Natural killer cell (primary cell): ENCODE data around the gene SH3TC1. TPM values are rescaled to one million over a fixed set of nuclear protein-coding genes. Genes with fewer than 3 reads are reported as not detected.

ENCODE experiments used
- ATAC-seq, 3 donors: fragments of 150-1000 bp in 2 of 3; fragments of 200-7000 bp in 1 of 3; cut with Tn5 transposase; 1 replicate in 1 of 3; 2 replicates in 2 of 3; pipeline ENCODE4 v1.10.0; 2021; ENCODE audit warnings: mild to moderate bottlenecking in 2 of 3, moderate library complexity in 2 of 3
- DNase-seq, 2 donors: peaks; one replicate each; pipeline versions ENCODE4 v3.0.0 to v3.0.0-alpha.2; 2013 to 2021; ENCODE audit warnings: mixed read lengths in 1 of 2
- H3K27ac ChIP-seq: one replicate; pipeline ENCODE4 v1.5.1; 2013; ENCODE audit warnings: mild to moderate bottlenecking, low read length
- H3K27me3 ChIP-seq: one replicate; pipeline ENCODE4 v1.6.1; 2013; ENCODE audit warnings: low read length; ENCODE audit not compliant: control insufficient read depth, insufficient read depth
- H3K36me3 ChIP-seq: one replicate; pipeline ENCODE4 v1.6.1; 2013; ENCODE audit warnings: low read length; ENCODE audit not compliant: control insufficient read depth, insufficient read depth
- H3K4me1 ChIP-seq: one replicate; pipeline ENCODE4 v1.6.1; 2013; ENCODE audit warnings: low read length; ENCODE audit not compliant: control insufficient read depth, insufficient read depth
- H3K4me3 ChIP-seq: one replicate; pipeline ENCODE4 v1.5.1; 2013; ENCODE audit warnings: low read length
- H3K9me3 ChIP-seq: one replicate; pipeline ENCODE4 v1.6.1; 2013; ENCODE audit warnings: low read length; ENCODE audit not compliant: control insufficient read depth, insufficient read depth
- H3K27ac Mint-ChIP-seq, 2 donors: one replicate each; pipeline ENCODE4 v1.8.0; 2022; ENCODE audit warnings: mild to moderate bottlenecking in 2 of 2, mixed read lengths in 2 of 2, moderate library complexity in 1 of 2
- H3K27me3 Mint-ChIP-seq, 2 donors: one replicate each; pipeline ENCODE4 v1.8.0; 2022; ENCODE audit warnings: low read depth in 2 of 2, mixed read lengths in 2 of 2
- H3K36me3 Mint-ChIP-seq: one replicate; pipeline ENCODE4 v1.8.0; 2022; ENCODE audit warnings: mixed read lengths
- H3K4me1 Mint-ChIP-seq, 2 donors: one replicate each; pipeline ENCODE4 v1.8.0; 2022; ENCODE audit warnings: mixed read lengths in 2 of 2
- H3K4me3 Mint-ChIP-seq: one replicate; pipeline ENCODE4 v1.8.0; 2022; ENCODE audit warnings: mild to moderate bottlenecking, moderate library complexity, mixed read lengths
- H3K9me3 Mint-ChIP-seq, 2 donors: one replicate each; pipeline ENCODE4 v1.8.0; 2022; ENCODE audit warnings: mixed read lengths in 2 of 2
- WGBS: methylation state at CpG from one replicate; pipeline ENCODE4 v1.1.7; 2013; ENCODE audit warnings: missing lambda C conversion rate; ENCODE audit not compliant: insufficient coverage; 5-methylcytosine and 5-hydroxymethylcytosine counted together
- intact Hi-C: fragments of 100-400 bp; cut with micrococcal nuclease; formaldehyde crosslinking; loops from one replicate; pipeline ENCODE4 v1.14.2; 2022
- total RNA-seq, 4 donors: library from RNA; stranded (reverse); fragments of 120-200 nt in 1 of 4; gene quantifications; one replicate each; pipeline versions ENCODE4 v1.2.3 to v1.2.4, GENCODE V29; 2013 to 2022
- TF ChIP-seq, protein P1 (sequence below): fragments of 200-600 bp; IDR thresholded peaks from one replicate; pipeline ENCODE4 v1.8.0; 2022; ENCODE audit warnings: antibody characterized with exemption

Gene SH3TC1
- total RNA-seq, 3 donors from 2014 or later (not counting 1 experiment from before 2014, with no cell fraction given): 50.1 to 61.7 (median 54.9) TPM

DNA sequence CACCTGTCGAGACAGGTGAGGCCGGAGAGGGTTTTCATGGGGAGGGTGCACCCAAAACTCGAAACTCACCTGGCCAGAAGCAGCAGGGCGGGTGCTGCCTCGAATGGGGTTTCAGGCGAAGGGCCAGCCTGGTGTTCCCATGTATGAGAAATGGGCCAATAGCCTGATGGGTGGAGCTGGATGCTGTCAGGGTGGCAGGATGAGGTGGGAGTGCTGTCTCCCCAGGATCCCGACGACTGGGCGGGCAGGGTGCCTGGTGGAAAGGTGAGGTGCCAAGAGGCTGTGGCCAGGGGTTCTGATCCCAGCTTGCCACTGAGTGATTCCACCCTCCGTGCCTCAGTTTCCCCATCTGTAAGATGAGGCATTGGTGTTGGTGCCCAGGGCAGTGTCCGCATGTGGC is 16.8 kb upstream of the SH3TC1 start:
- H3K27ac Mint-ChIP-seq: no peak overlapping the region
- no peak for ATAC-seq
- 90% methylated on average over 11 of the region's 11 CpGs for WGBS
- intact Hi-C loops: no loop called here
- no peak for DNase-seq
- H3K27ac ChIP-seq: no peak overlapping the region
- peaks cover 0 to 3% of the 10 kb centered on the region in 2 donors for H3K27me3 Mint-ChIP-seq
- H3K4me3 Mint-ChIP-seq: no peak overlapping the region
- H3K27me3 ChIP-seq: no peaks in the 10 kb centered on the region
- TF ChIP-seq, protein P1, sequence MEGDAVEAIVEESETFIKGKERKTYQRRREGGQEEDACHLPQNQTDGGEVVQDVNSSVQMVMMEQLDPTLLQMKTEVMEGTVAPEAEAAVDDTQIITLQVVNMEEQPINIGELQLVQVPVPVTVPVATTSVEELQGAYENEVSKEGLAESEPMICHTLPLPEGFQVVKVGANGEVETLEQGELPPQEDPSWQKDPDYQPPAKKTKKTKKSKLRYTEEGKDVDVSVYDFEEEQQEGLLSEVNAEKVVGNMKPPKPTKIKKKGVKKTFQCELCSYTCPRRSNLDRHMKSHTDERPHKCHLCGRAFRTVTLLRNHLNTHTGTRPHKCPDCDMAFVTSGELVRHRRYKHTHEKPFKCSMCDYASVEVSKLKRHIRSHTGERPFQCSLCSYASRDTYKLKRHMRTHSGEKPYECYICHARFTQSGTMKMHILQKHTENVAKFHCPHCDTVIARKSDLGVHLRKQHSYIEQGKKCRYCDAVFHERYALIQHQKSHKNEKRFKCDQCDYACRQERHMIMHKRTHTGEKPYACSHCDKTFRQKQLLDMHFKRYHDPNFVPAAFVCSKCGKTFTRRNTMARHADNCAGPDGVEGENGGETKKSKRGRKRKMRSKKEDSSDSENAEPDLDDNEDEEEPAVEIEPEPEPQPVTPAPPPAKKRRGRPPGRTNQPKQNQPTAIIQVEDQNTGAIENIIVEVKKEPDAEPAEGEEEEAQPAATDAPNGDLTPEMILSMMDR: no peak
- H3K4me1 Mint-ChIP-seq: no peaks in the 10 kb centered on the region
- no peaks in the 10 kb centered on the region for H3K36me3 ChIP-seq
- no peaks in the 10 kb centered on the region for H3K4me1 ChIP-seq
- no peaks in the 10 kb centered on the region for H3K9me3 ChIP-seq
- H3K9me3 Mint-ChIP-seq: no peaks in the 10 kb centered on the region
- no peaks in the 10 kb centered on the region for H3K36me3 Mint-ChIP-seq
- H3K4me3 ChIP-seq: no peak overlapping the region

DNA sequence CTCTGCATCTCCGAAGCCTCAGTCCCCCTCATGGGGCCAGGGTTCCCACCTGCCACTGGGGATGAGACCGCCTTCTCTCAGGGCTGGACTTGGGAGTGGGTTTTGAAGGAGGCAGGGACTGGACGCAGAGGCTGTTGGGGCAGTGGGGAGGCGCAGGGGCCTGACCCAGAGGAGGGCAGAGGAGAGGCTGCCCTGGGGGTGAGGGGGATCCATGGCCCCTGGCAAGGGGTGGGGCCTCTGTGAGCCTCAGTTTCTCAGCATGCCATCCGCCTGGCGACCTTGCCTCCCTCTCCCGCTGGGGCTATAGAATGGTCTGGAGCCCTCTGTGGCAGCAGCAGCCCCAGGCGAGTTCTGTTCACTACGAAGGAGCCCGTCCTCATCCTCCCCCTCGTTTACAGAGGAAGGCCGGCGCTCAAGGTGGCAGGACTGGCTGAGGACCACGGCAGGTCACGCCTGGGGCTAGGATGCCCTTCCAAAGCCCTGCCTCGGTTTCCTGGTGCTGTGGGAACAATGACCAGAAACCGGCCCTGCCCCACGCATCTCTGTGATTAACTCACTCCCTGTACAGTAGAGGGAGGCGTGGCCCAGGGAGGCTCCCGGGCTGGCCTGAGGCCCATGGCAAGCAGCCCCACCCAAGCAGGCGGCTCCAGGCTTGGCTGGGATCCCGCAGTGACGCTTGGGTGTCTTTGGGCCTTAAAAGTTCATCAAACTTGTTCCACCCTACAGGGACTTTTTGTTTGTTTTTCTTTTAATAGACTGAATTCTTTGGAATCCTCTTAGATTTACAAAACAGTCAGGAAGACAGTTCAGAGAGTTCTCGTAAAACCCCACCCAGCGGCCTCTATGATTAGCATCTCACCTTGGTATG is 16.0 kb upstream of the SH3TC1 start:
- TF ChIP-seq, protein P1: no peak
- no peak for DNase-seq
- H3K27me3 ChIP-seq: no peaks in the 10 kb centered on the region
- no peak overlapping the region for H3K4me3 Mint-ChIP-seq
- intact Hi-C loops: no loop called here
- H3K27ac ChIP-seq: no peak overlapping the region
- H3K36me3 Mint-ChIP-seq: no peaks in the 10 kb centered on the region
- no peaks in the 10 kb centered on the region for H3K4me1 ChIP-seq
- no peak overlapping the region for H3K4me3 ChIP-seq
- no peaks in the 10 kb centered on the region for H3K36me3 ChIP-seq
- no peak overlapping the region for H3K27ac Mint-ChIP-seq
- no peak for ATAC-seq
- WGBS: 89% methylated on average over 25 of the region's 25 CpGs
- H3K9me3 ChIP-seq: no peaks in the 10 kb centered on the region
- peaks cover 0 to 7% of the 10 kb centered on the region in 2 donors for H3K27me3 Mint-ChIP-seq
- H3K4me1 Mint-ChIP-seq: no peaks in the 10 kb centered on the region
- H3K9me3 Mint-ChIP-seq: no peaks in the 10 kb centered on the region

DNA sequence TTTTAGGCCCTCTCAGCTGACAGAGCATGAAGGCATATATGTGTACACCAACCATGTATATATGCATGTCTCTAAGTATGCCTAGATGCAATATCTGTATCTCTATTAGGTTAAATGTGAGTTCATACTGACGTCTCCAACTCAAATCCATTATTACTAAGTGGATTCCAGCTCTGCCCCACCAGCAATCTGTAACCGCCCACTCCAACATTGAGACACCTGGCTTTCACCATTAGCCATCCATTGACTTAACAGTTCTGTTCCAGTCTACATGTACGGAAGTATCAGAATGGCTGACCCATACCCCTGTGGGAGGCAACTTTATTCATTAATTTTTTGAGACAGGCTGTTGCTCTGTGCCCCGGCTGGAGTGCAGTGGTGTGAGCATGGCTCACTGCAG is 15.0 kb upstream of the SH3TC1 start:
- no peaks in the 10 kb centered on the region for H3K9me3 Mint-ChIP-seq
- intact Hi-C loops: no loop called here
- H3K36me3 Mint-ChIP-seq: no peaks in the 10 kb centered on the region
- H3K27ac ChIP-seq: no peak overlapping the region
- no peaks in the 10 kb centered on the region for H3K36me3 ChIP-seq
- ATAC-seq: no peak
- H3K4me3 Mint-ChIP-seq: no peak overlapping the region
- H3K4me1 ChIP-seq: no peaks in the 10 kb centered on the region
- no peaks in the 10 kb centered on the region for H3K9me3 ChIP-seq
- WGBS: 89% methylated on average over 4 of the region's 4 CpGs
- H3K27me3 ChIP-seq: no peaks in the 10 kb centered on the region
- TF ChIP-seq, protein P1: no peak
- DNase-seq: no peak
- H3K27me3 Mint-ChIP-seq: peaks cover 0 to 10% of the 10 kb centered on the region in 2 donors
- H3K27ac Mint-ChIP-seq: no peak overlapping the region
- H3K4me1 Mint-ChIP-seq: no peaks in the 10 kb centered on the region
- no peak overlapping the region for H3K4me3 ChIP-seq
